Body of pancreas (tissue), 4 donors: ENCODE results near the gene MIA3. TPM values are rescaled to one million over a fixed set of nuclear protein-coding genes. Genes with fewer than 3 reads are reported as not detected.

Source experiments
- ATAC-seq: fragments of 150-250 bp; one replicate; pipeline ENCODE4 v1.9.1; 2016
- DNase-seq, 4 donors: peaks; one replicate each; pipeline ENCODE4 v3.0.0-alpha.2; 2019
- H3K27ac ChIP-seq, 4 donors: fragments of 200-600 bp; sonication (generic); 1 replicate in 3 of 4; 2 replicates in 1 of 4; pipeline versions ENCODE4 v1.5.1 to v1.6.1; 2016 to 2019; ENCODE audit warnings: mild to moderate bottlenecking in 1 of 4, mixed read lengths in 1 of 4, moderate library complexity in 1 of 4
- H3K27me3 ChIP-seq, 2 donors: fragments of 200-600 bp; sonication (generic); one replicate each; pipeline ENCODE4 v1.6.0; 2016; ENCODE audit warnings: mild to moderate bottlenecking in 1 of 2
- H3K36me3 ChIP-seq, 2 donors: fragments of 200-600 bp; sonication (generic); replicated peaks in 1 of 2; 2 replicates each; pipeline ENCODE4 v1.5.1; 2016; ENCODE audit warnings: low read depth in 2 of 2; ENCODE audit not compliant: insufficient read depth in 1 of 2
- H3K4me1 ChIP-seq: fragments of 200-600 bp; sonication (generic); one replicate; pipeline ENCODE4 v1.6.0; 2016
- H3K4me3 ChIP-seq, 2 donors: fragments of 200-600 bp; sonication (generic); 1 replicate in 1 of 2; 2 replicates in 1 of 2; pipeline ENCODE4 v1.5.1; 2016 to 2019
- H3K9me3 ChIP-seq, 3 donors: fragments of 200-600 bp; sonication (generic); 1 replicate in 2 of 3; 2 replicates in 1 of 3; pipeline ENCODE4 v1.5.1; 2016
- POLR2A ChIP-seq, 3 donors: fragments of 450-650 bp; IDR thresholded peaks; one replicate each; pipeline ENCODE4 v1.6.1; 2016; ENCODE audit warnings: antibody characterized with exemption in 3 of 3, mild to moderate bottlenecking in 2 of 3
- whole genome bisulfite sequencing, 2 donors: methylation state at CpG; one replicate each; pipeline ENCODE4 v1.1.5; 2017; 5-methylcytosine and 5-hydroxymethylcytosine counted together
- intact Hi-C: fragments of 100-400 bp; cut with DNase I; formaldehyde crosslinking; loops from one replicate; pipeline ENCODE4 v1.15.1; 2023
- total RNA-seq, 2 donors: library from RNA; depleted of rRNA; stranded (reverse); fragments of >200 nt; gene quantifications; one replicate each; pipeline ENCODE4 v1.1.0, GENCODE V29; 2016
- TF ChIP-seq, protein P1 (sequence below), 7 experiments: fragments of 450-650 bp in 4 of 7; fragments of 200-600 bp in 3 of 7; sonication (generic) in 3 of 7; IDR thresholded peaks; one replicate each; pipeline ENCODE4 v1.5.1; 2016 to 2019; ENCODE audit warnings: antibody characterized with exemption in 7 of 7

The MIA3 gene
- total RNA-seq, 2 donors from 2014 or later: 32.2 to 44.8 TPM

DNA sequence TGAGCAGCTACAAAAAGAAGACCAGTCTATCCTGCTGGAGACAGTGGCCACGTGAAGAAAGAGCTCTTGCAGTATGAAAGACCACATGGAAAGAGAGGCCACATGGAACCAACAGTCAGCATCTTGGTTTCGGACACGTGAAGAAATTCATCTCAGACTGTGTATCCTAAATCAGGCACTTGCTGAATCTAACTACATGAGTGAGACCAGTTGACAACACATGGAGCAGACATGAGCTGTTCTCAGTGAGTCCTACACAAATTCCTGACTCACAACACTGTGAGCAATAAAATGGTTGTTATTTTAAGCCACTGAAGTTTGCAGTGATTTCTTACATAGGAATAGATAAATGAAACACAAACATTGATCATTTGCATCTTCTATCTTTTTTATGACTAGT, 25.7 kb upstream of the MIA3 start:
- H3K4me3 ChIP-seq: no peak overlapping the region
- H3K4me1 ChIP-seq: peaks cover 19% of the 10 kb centered on the region
- no peak for TF ChIP-seq POLR2A (IDR thresholded peaks at IDR 0.05)
- TF ChIP-seq, protein P1, sequence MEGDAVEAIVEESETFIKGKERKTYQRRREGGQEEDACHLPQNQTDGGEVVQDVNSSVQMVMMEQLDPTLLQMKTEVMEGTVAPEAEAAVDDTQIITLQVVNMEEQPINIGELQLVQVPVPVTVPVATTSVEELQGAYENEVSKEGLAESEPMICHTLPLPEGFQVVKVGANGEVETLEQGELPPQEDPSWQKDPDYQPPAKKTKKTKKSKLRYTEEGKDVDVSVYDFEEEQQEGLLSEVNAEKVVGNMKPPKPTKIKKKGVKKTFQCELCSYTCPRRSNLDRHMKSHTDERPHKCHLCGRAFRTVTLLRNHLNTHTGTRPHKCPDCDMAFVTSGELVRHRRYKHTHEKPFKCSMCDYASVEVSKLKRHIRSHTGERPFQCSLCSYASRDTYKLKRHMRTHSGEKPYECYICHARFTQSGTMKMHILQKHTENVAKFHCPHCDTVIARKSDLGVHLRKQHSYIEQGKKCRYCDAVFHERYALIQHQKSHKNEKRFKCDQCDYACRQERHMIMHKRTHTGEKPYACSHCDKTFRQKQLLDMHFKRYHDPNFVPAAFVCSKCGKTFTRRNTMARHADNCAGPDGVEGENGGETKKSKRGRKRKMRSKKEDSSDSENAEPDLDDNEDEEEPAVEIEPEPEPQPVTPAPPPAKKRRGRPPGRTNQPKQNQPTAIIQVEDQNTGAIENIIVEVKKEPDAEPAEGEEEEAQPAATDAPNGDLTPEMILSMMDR (IDR thresholded peaks at IDR 0.05): no peak
- no peaks in the 10 kb centered on the region for H3K36me3 ChIP-seq
- no peaks in the 10 kb centered on the region for H3K9me3 ChIP-seq
- DNase-seq (no peak), ATAC-seq (no peak)
- no peak overlapping the region for H3K27ac ChIP-seq
- 67 to 85% methylated on average over 3 of the region's 3 CpGs for WGBS, 2 donors
- H3K27me3 ChIP-seq: no peaks in the 10 kb centered on the region
- intact Hi-C loops: no loop called here

GRCh38 chr1:222594789-222595188, 23.1 kb upstream of the MIA3 start:
- ATAC-seq (no peak), DNase-seq (no peak)
- intact Hi-C loops: no loop called here
- no peaks in the 10 kb centered on the region for H3K27me3 ChIP-seq
- no peaks in the 10 kb centered on the region for H3K9me3 ChIP-seq
- 89 to 94% methylated on average over 3 of the region's 3 CpGs for WGBS, 2 donors
- H3K4me1 ChIP-seq: peaks cover 6% of the 10 kb centered on the region
- H3K4me3 ChIP-seq: no peak overlapping the region
- TF ChIP-seq POLR2A (IDR thresholded peaks at IDR 0.05): no peak
- TF ChIP-seq, protein P1 (IDR thresholded peaks at IDR 0.05): no peak
- H3K36me3 ChIP-seq: no peaks in the 10 kb centered on the region
- H3K27ac ChIP-seq: no peak overlapping the region

- Histone ChIP-seq H3K4me1 (no peaks in the 10 kb centered on the region), H3K4me3 (no peak overlapping the region), H3K27ac (no peak overlapping the region), H3K9me3 (no peaks in the 10 kb centered on the region), H3K36me3 (no peaks in the 10 kb centered on the region), H3K27me3 (no peaks in the 10 kb centered on the region)
- no peak for DNase-seq
- no peak for ATAC-seq
- intact Hi-C loops: no loop called here
- WGBS, 2 donors: 80 to 86% methylated on average over 4 of the region's 4 CpGs
- TF ChIP-seq, protein P1 (IDR thresholded peaks at IDR 0.05): no peak
- no peak for TF ChIP-seq POLR2A (IDR thresholded peaks at IDR 0.05)
Measured at GRCh38 chr1:222596696-222597095, 21.2 kb upstream of the MIA3 start.

- intact Hi-C loops: no loop called here
- H3K4me3 ChIP-seq: no peak overlapping the region
- no peak overlapping the region for H3K27ac ChIP-seq
- H3K4me1 ChIP-seq: no peaks in the 10 kb centered on the region
- 27 to 28% methylated on average over 1 of the region's 1 CpG for WGBS, 2 donors
- ATAC-seq (no peak), DNase-seq (no peak)
- H3K9me3 ChIP-seq: no peaks in the 10 kb centered on the region
- no peak for TF ChIP-seq POLR2A (IDR thresholded peaks at IDR 0.05)
- TF ChIP-seq, protein P1 (IDR thresholded peaks at IDR 0.05): no peak
- no peaks in the 10 kb centered on the region for H3K36me3 ChIP-seq
- H3K27me3 ChIP-seq: no peaks in the 10 kb centered on the region
Measured at GRCh38 chr1:222600281-222600680, 17.6 kb upstream of the MIA3 start.

DNA sequence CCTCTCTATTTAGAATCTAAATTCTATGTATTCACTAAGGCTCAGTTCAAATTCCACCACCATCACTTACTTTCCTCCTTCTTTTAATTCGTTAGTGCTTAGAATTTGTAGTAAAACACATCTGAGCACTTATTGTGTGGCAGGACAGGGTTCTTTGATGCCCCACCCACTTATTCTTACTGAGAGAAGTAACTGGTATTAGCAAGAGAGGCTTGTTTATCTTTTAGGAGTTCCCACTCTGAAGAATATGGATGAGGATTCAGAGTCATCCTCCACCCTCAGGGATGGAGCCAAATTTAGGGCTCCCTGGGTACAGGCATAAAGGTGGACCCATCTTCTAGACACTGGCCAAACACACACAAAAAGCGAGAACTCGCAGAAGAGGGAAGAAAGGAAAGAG, 16.6 kb upstream of the MIA3 start:
- intact Hi-C loops: no loop called here
- DNase-seq (no peak), ATAC-seq (no peak)
- WGBS, 2 donors: 82 to 85% methylated on average over 3 of the region's 3 CpGs
- Histone ChIP-seq H3K4me1 (no peaks in the 10 kb centered on the region), H3K27me3 (no peaks in the 10 kb centered on the region), H3K27ac (no peak overlapping the region), H3K4me3 (no peak overlapping the region), H3K36me3 (no peaks in the 10 kb centered on the region), H3K9me3 (no peaks in the 10 kb centered on the region)
- TF ChIP-seq POLR2A (IDR thresholded peaks at IDR 0.05): no peak
- TF ChIP-seq, protein P1 (IDR thresholded peaks at IDR 0.05): no peak
